Central memory CD4-positive, alpha-beta T cell (primary cell): ENCODE measurements around the gene SOX4.

Source experiments
- DNase-seq: peaks from one replicate; pipeline ENCODE4 v3.0.0; 2022

The SOX4 gene

DNA sequence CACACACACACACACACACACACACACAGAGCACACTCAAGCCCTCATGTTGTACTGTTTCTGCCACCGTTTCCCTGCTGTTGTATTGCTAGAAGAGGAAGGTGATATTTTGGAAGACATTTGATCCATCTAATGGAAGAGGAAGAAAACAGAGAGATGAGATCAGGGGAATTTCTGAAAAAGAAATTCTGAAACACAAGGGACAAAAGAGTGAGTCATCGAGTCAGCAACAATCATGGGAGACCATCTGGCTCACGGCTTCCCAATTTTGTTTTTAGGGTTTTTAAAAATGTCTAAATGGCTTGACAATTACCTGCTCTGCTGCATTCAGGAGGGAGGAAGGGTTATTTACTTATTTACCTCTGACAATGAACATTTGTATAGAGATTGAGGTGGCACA, 22.0 kb downstream of the SOX4 start:
- DNase-seq: no peak

GRCh38 chr6:21616005-21616404, 22.5 kb downstream of the SOX4 start:
- DNase-seq: no peak

DNA sequence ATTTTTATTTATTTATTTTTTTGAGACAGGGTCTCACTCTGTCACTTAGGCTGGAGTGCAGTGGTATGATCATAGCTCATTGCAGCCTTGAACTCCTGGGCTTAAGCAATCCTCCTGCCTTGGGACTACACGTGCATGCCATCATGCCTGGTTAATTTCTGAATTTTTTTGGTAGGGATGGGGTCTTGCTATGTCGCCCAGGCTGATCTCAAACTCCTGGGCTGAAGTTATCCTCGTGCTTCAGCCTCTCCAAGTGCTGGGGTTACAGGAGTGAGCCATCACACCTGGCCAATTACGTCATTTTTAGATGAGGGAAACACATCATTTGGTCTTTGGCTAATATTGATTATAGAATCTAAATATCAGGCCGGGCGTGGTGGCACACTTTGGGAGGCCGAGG, 32.1 kb downstream of the SOX4 start:
- DNase-seq: no peak

DNA sequence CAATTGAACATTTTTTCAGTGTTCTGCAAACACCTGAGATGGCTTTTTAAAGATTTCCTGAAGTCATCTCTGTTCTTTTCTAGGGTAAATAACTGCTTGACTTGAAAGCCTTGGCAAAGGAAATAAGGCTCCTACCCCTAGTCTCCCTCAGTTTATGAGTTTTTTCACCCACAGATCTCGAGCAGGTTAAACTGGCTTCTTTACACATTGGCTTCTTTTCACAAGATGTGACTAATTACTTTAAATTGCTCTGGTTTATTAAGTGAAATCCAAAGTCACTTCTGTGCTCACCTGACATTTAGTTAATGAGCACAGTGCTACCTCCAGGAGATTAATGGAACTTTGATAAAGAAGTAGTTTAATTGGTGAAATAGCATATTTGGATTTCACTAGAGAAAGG, 33.2 kb downstream of the SOX4 start:
- no peak for DNase-seq

DNA sequence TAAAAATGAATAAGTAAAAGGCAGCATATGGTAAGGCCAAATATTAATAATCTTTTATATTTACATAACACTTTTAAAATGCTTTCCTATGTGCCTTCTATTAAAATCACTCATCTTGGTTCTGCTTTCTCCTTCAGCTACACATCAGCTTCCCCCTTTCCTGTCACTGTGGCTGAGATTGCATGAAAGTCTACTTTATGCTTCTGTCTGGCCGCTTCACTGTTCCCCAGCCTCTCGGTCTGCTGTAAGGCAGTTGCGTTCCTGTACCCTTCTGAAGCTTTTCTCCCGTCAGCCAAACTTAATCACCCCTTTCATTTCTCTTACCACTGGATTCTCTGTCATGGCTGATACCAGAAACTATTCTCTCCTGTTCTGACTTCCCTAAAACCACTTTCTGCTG, 34.6 kb downstream of the SOX4 start:
- DNase-seq: no peak

GRCh38 chr6:21633511-21634109, 40.1 kb downstream of the SOX4 start:
- no peak for DNase-seq

DNA sequence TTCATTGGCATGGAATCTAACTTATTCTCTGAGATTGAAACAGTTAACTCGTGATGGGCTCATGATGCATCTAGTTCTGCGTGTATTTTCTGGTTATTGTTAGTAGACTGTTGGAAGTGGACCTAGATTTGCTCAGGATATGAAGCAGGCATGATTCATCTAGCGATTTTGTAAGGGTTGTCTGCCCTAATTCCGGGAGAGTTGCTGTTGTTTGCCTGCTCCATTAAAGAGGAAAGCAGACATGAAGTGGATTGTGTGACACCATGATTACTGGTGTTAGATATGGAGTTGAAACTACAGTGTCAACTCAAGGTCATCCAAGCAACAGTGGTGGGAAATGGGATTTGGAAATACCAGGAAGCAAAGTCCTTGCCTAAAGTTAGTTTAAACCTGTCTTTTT, 41.0 kb downstream of the SOX4 start:
- DNase-seq: no peak

- no peak for DNase-seq
Observed at GRCh38 chr6:21636876-21637275, 43.3 kb downstream of the SOX4 start.

DNA sequence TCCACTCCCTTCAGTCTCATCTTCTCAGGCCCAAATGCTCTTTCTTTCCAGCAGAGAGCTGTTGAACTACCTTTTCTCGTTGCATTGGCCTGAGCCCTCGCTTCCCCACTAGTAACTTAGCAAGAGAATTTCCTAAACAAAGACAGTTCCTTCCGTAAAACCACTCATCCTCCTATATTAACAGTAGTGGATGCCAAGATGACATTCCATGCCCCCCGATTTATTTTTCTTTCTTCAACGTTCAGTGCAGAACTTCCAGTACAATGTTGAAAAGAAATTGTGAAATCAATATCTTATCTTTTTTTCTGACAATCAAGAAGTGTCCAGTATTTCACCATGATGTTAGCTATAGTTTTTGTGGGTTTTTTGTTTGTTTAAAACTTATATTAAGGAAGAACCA, 45.8 kb downstream of the SOX4 start:
- no peak for DNase-seq
